GM19023 (cell line): Measurements from ENCODE around the gene GRIN2B.

Source experiments
- ATAC-seq: cut with Tn5 transposase; IDR thresholded peaks from one replicate; pipeline ENCODE4 v1.9.1; 2021; ENCODE audit warnings: mild to moderate bottlenecking, moderate library complexity; ENCODE audit not compliant: unreplicated experiment

Gene GRIN2B

GRCh38 chr12:13959131-13959723, 22.2 kb downstream of the GRIN2B start:
- no peak for ATAC-seq

- no peak for ATAC-seq
Observed at GRCh38 chr12:13957576-13957975, 23.8 kb downstream of the GRIN2B start.

- ATAC-seq: no peak
Observed at GRCh38 chr12:13956060-13956590, 25.3 kb downstream of the GRIN2B start.

GRCh38 chr12:13952096-13952495, 29.3 kb downstream of the GRIN2B start:
- no peak for ATAC-seq

- no peak for ATAC-seq
Observed at GRCh38 chr12:13950502-13950901, 30.9 kb downstream of the GRIN2B start.

GRCh38 chr12:13948621-13949020, 32.8 kb downstream of the GRIN2B start:
- no peak for ATAC-seq

- ATAC-seq: no peak
Observed at GRCh38 chr12:13947276-13947946, 34.0 kb downstream of the GRIN2B start.

GRCh38 chr12:13945641-13946040, 35.8 kb downstream of the GRIN2B start:
- ATAC-seq: no peak

GRCh38 chr12:13945236-13945635, 36.2 kb downstream of the GRIN2B start:
- ATAC-seq: no peak

GRCh38 chr12:13942826-13943225, 38.6 kb downstream of the GRIN2B start:
- ATAC-seq: no peak

- no peak for ATAC-seq
Observed at GRCh38 chr12:13941258-13942249, 39.8 kb downstream of the GRIN2B start.

GRCh38 chr12:13940335-13940865, 41.0 kb downstream of the GRIN2B start:
- ATAC-seq: no peak

GRCh38 chr12:13937735-13938134, 43.7 kb downstream of the GRIN2B start:
- no peak for ATAC-seq

- ATAC-seq: no peak
Observed at GRCh38 chr12:13935169-13935568, 46.2 kb downstream of the GRIN2B start.
